GM12878 (cell line): Measurements from ENCODE around the gene PRPF6. TPM values are rescaled to one million over a fixed set of nuclear protein-coding genes. Genes with fewer than 3 reads are reported as not detected.

Experiments
- ATF2 ChIP-seq: IDR thresholded peaks from 2 replicates; pipeline ENCODE4 v1.6.1; 2012; ENCODE audit warnings: low read length, inconsistent platforms
- ATF7 ChIP-seq: fragments of 450-650 bp; IDR thresholded peaks from 2 replicates; pipeline ENCODE4 v1.6.1; 2016; ENCODE audit warnings: low read depth, mild to moderate bottlenecking
- BACH1 ChIP-seq: fragments of 450-650 bp; IDR thresholded peaks from 2 replicates; pipeline ENCODE4 v1.6.1; 2017; ENCODE audit warnings: mild to moderate bottlenecking, borderline replicate concordance
- BCL3 ChIP-seq: IDR thresholded peaks from 2 replicates; pipeline ENCODE4 v1.6.1; 2011; ENCODE audit warnings: borderline replicate concordance, low read depth, mild to moderate bottlenecking, moderate library complexity, low read length; ENCODE audit not compliant: insufficient read depth, poor library complexity, severe bottlenecking
- CREB1 ChIP-seq: IDR thresholded peaks from 2 replicates; pipeline ENCODE4 v1.6.1; 2012; ENCODE audit warnings: low read depth, mild to moderate bottlenecking, inconsistent platforms
- CREM ChIP-seq: IDR thresholded peaks from 2 replicates; pipeline ENCODE4 v1.6.1; 2014; ENCODE audit warnings: antibody characterized with exemption, low read depth
- CTCF ChIP-seq, 3 experiments: IDR thresholded peaks in 2 of 3; conservative IDR thresholded peaks in 1 of 3; 2 replicates each; pipeline ENCODE4 v1.5.1; 2011; ENCODE audit warnings: low read depth in 3 of 3, low read length in 3 of 3, mild to moderate bottlenecking in 3 of 3, control low read depth in 2 of 3, moderate library complexity in 2 of 3, inconsistent platforms in 1 of 3, mixed read lengths in 1 of 3; ENCODE audit not compliant: control insufficient read depth in 2 of 3, insufficient read depth in 1 of 3; ENCODE audit errors: extremely low read depth in 1 of 3
- E2F4 ChIP-seq: IDR thresholded peaks from 2 replicates; pipeline ENCODE4 v1.6.1; 2012; ENCODE audit warnings: low read depth, low read length, improper control_type of control experiment
- ELK1 ChIP-seq: IDR thresholded peaks from 2 replicates; pipeline ENCODE4 v1.6.1; 2012; ENCODE audit warnings: low read depth, low read length, improper control_type of control experiment
- KAT2A ChIP-seq: conservative IDR thresholded peaks from 2 replicates; pipeline ENCODE4 v1.6.1; 2011; ENCODE audit warnings: low read depth, low read length; ENCODE audit not compliant: control insufficient read depth
- MEF2A ChIP-seq: IDR thresholded peaks from 2 replicates; pipeline ENCODE4 v1.6.1; 2011; ENCODE audit warnings: low read depth, mild to moderate bottlenecking, low read length, moderate library complexity; ENCODE audit not compliant: insufficient read depth
- MEF2B ChIP-seq: fragments of 450-650 bp; IDR thresholded peaks from 2 replicates; pipeline ENCODE4 v1.6.1; 2018; ENCODE audit warnings: mild to moderate bottlenecking, moderate library complexity; ENCODE audit not compliant: partially characterized antibody, poor library complexity, severe bottlenecking
- MTA3 ChIP-seq: IDR thresholded peaks from 2 replicates; pipeline ENCODE4 v1.6.1; 2012; ENCODE audit warnings: low read length, inconsistent platforms, borderline replicate concordance
- MXI1 ChIP-seq: fragments of 150-350 bp; IDR thresholded peaks from 2 replicates; pipeline ENCODE4 v1.6.1; 2011; ENCODE audit warnings: low read depth, mild to moderate bottlenecking, inconsistent platforms, low read length, improper control_type of control experiment
- NFYB ChIP-seq: IDR thresholded peaks from 2 replicates; pipeline ENCODE4 v1.6.1; 2011; ENCODE audit warnings: low read depth, mild to moderate bottlenecking, low read length, improper control_type of control experiment, moderate library complexity; ENCODE audit not compliant: insufficient read depth
- POU2F2 ChIP-seq: IDR thresholded peaks from 3 replicates; pipeline ENCODE4 v1.6.1; 2011; ENCODE audit warnings: low read depth, mild to moderate bottlenecking, low read length, borderline replicate concordance
- RBBP5 ChIP-seq: fragments of 200-600 bp; sonication (generic); conservative IDR thresholded peaks from 2 replicates; pipeline ENCODE4 v1.6.1; 2016
- RELB ChIP-seq: fragments of 450-650 bp; IDR thresholded peaks from 2 replicates; pipeline ENCODE4 v1.6.1; 2017; ENCODE audit warnings: low read depth, mild to moderate bottlenecking, moderate library complexity
- SIX5 ChIP-seq: IDR thresholded peaks from 2 replicates; pipeline ENCODE4 v1.6.1; 2011; ENCODE audit warnings: mild to moderate bottlenecking, low read depth, low read length, moderate library complexity; ENCODE audit not compliant: severe bottlenecking
- SREBF1 ChIP-seq: IDR thresholded peaks from 2 replicates; pipeline ENCODE4 v1.6.1; 2012; ENCODE audit warnings: mild to moderate bottlenecking, low read length
- STAT1 ChIP-seq: fragments of 450-650 bp; conservative IDR thresholded peaks from 2 replicates; pipeline ENCODE4 v1.6.1; 2014; ENCODE audit warnings: antibody characterized with exemption, mild to moderate bottlenecking
- STAT3 ChIP-seq: IDR thresholded peaks from 2 replicates; pipeline ENCODE4 v1.6.1; 2011; ENCODE audit warnings: low read depth, low read length, improper control_type of control experiment
- polyA plus RNA-seq, 11 experiments: library from polyadenylated mRNA; depleted of rRNA in 4 of 11; unstranded in 6 of 11; stranded (reverse) in 5 of 11; fragments of >200 nt; fragmentation: Nextera tagmentation in 4 of 11; fragmentation: Illumina TruSeq in 1 of 11; extraction: Ambion mirVana in 4 of 11; extraction: Trizol in 1 of 11; gene quantifications; 1 replicate in 1 of 11; 2 replicates in 10 of 11; pipeline versions ENCODE4 v1.2.1 to v1.2.3, GENCODE V29; 2011 to 2016; ENCODE audit warnings: inconsistent platforms in 2 of 11, missing spikeins in 2 of 11, low read depth in 1 of 11
- total RNA-seq, 4 experiments: library from RNA; depleted of rRNA in 3 of 4; stranded (reverse); fragments of >200 nt in 3 of 4; fragmentation: Illumina TruSeq in 1 of 4; extraction: Trizol in 1 of 4; gene quantifications; 2 replicates each; pipeline versions ENCODE4 v1.2.1 to v1.2.3, GENCODE V29; 2013 to 2021

Gene PRPF6
- total and polyA plus RNA-seq, 10 of the 15 experiments (the other 5 are each of a cell fraction or from before 2014, with no cell fraction given) = 5.0 to 102 (median 71.3) TPM

- no peak for TF ChIP-seq BCL3
- TF ChIP-seq SIX5 = no peak
- no peak for TF ChIP-seq RBBP5
- TF ChIP-seq STAT1 = no peak
- no peak for TF ChIP-seq RELB
- TF ChIP-seq ATF2 = no peak
- TF ChIP-seq SREBF1 = no peak
- TF ChIP-seq MEF2B = no peak
- TF ChIP-seq ATF7 = no peak
- TF ChIP-seq MXI1 = no peak
- TF ChIP-seq E2F4 = no peak
- no peak for TF ChIP-seq CREM
- no peak for TF ChIP-seq CREB1
- TF ChIP-seq MTA3 = no peak
- TF ChIP-seq POU2F2 = no peak
- TF ChIP-seq BACH1 = peak; percentile 84
- no peak for TF ChIP-seq KAT2A
- no peak for TF ChIP-seq ELK1
- no peak for TF ChIP-seq STAT3
- TF ChIP-seq NFYB = no peak
- TF ChIP-seq MEF2A = no peak
- no peak for TF ChIP-seq CTCF (IDR thresholded peaks at IDR 0.05 in 2 of 3, conservative IDR thresholded peaks at IDR 0.05 in 1 of 3; ENCODE audit: control insufficient read depth in 2 of 3, extremely low read depth in 1 of 3, insufficient read depth in 1 of 3, low read depth in 3 of 3, low read length in 3 of 3)
Measured at GRCh38 chr20:64042054-64042781, 61.3 kb downstream of the PRPF6 start (continued).
